GM18505 (cell line): ENCODE data around the gene MS4A4E.
"Not testable (repeated sequence)": the region's sequence is repeated elsewhere in the genome, so short reads cannot be mapped to it uniquely, and the experiment has no call there.

Experiments
- ATAC-seq: cut with Tn5 transposase; IDR thresholded peaks from one replicate; pipeline ENCODE4 v1.9.1; 2021; ENCODE audit not compliant: unreplicated experiment
- POLR2A ChIP-seq: IDR thresholded peaks from 4 replicates; pipeline ENCODE4 v1.6.1; 2011; ENCODE audit warnings: borderline replicate concordance; ENCODE audit not compliant: insufficient read depth, insufficient read length; ENCODE audit errors: extremely low read depth

The MS4A4E gene

GRCh38 chr11:60155931-60156330 lies 87.0 kb downstream of the MS4A4E start:
- no peak for TF ChIP-seq POLR2A
- no peak for ATAC-seq

- ATAC-seq = not testable (repeated sequence)
Measured at GRCh38 chr11:60152727-60153126, 90.2 kb downstream of the MS4A4E start.

- TF ChIP-seq POLR2A = no peak
- ATAC-seq = no peak
Measured at GRCh38 chr11:60150279-60150678, 92.7 kb downstream of the MS4A4E start.
